Neural cell (in vitro differentiated cells): ENCODE measurements around the gene PDK2. TPM values are rescaled to one million over a fixed set of nuclear protein-coding genes. Genes with fewer than 3 reads are reported as not detected.

Source experiments
- H2AFZ ChIP-seq: fragments of 200-600, 300-800 bp; sonication (generic), shearing (Covaris generic); 2 replicates; pipeline ENCODE4 v1.6.0; 2014; ENCODE audit warnings: low read depth, mild to moderate bottlenecking, antibody characterized with exemption, low read length, moderate library complexity
- H3F3A ChIP-seq: fragments of 200-600 bp; shearing (Covaris generic); 2 replicates; pipeline ENCODE4 v1.6.1; 2016; ENCODE audit warnings: mild to moderate bottlenecking, moderate library complexity, mixed read lengths, antibody characterized with exemption, low read length; ENCODE audit not compliant: insufficient read depth, poor library complexity, severe bottlenecking
- H3K27ac ChIP-seq: fragments of 200-600, 300-800 bp; sonication (generic), shearing (Covaris generic); 2 replicates; pipeline ENCODE4 v1.5.1; 2014; ENCODE audit warnings: mild to moderate bottlenecking, low read length, moderate library complexity
- H3K27me3 ChIP-seq: fragments of 300-800, 200-600 bp; sonication (generic), shearing (Covaris generic); 2 replicates; pipeline ENCODE4 v1.6.0; 2014; ENCODE audit warnings: mild to moderate bottlenecking, low read depth, low read length, moderate library complexity; ENCODE audit not compliant: insufficient read depth
- H3K36me3 ChIP-seq: fragments of 300-800, 200-600 bp; sonication (generic), shearing (Covaris generic); 2 replicates; pipeline ENCODE4 v1.5.1; 2014; ENCODE audit warnings: mild to moderate bottlenecking, antibody characterized with exemption, low read length, moderate library complexity; ENCODE audit not compliant: insufficient read depth
- H3K4me2 ChIP-seq: fragments of 300-800, 200-600 bp; sonication (generic), shearing (Covaris generic); 2 replicates; pipeline ENCODE4 v1.6.0; 2014; ENCODE audit warnings: mild to moderate bottlenecking, low read length
- H3K4me3 ChIP-seq: fragments of 300-800, 200-600 bp; sonication (generic), shearing (Covaris generic); 2 replicates; pipeline ENCODE4 v1.5.1; 2014; ENCODE audit warnings: mild to moderate bottlenecking, low read length, moderate library complexity
- H3K79me2 ChIP-seq: fragments of 200-600 bp; shearing (Covaris generic); replicated peaks from 2 replicates; pipeline ENCODE4 v1.6.0; 2014; ENCODE audit warnings: mild to moderate bottlenecking, low read length, moderate library complexity; ENCODE audit not compliant: insufficient read depth
- H3K9ac ChIP-seq: fragments of 300-800, 200-600 bp; sonication (generic), shearing (Covaris generic); 2 replicates; pipeline ENCODE4 v1.6.1; 2016; ENCODE audit warnings: mild to moderate bottlenecking, low read length, mixed read lengths
- H3K9me2 ChIP-seq: fragments of 200-600 bp; shearing (Covaris generic); 2 replicates; pipeline ENCODE4 v1.6.1; 2016; ENCODE audit warnings: mild to moderate bottlenecking, low read length, mixed read lengths; ENCODE audit not compliant: insufficient read depth
- H3K9me3 ChIP-seq: fragments of 200-600, 300-800 bp; sonication (generic), shearing (Covaris generic); 2 replicates; pipeline ENCODE4 v1.6.1; 2016; ENCODE audit warnings: mild to moderate bottlenecking, mixed run types, low read length, moderate library complexity, mixed read lengths
- H4K20me1 ChIP-seq: fragments of 200-600 bp; shearing (Covaris generic); 2 replicates; pipeline ENCODE4 v1.6.1; 2016; ENCODE audit warnings: mild to moderate bottlenecking, mixed run types; ENCODE audit not compliant: insufficient read depth
- CTCF ChIP-seq: fragments of 450-650 bp; IDR thresholded peaks from 2 replicates; pipeline ENCODE4 v1.5.1; 2014; ENCODE audit warnings: antibody characterized with exemption, mild to moderate bottlenecking, moderate library complexity; ENCODE audit not compliant: poor library complexity, severe bottlenecking
- EP300 ChIP-seq: fragments of 450-650 bp; conservative IDR thresholded peaks from 2 replicates; pipeline ENCODE4 v1.6.1; 2014; ENCODE audit warnings: antibody characterized with exemption, mild to moderate bottlenecking, moderate library complexity; ENCODE audit not compliant: poor library complexity, severe bottlenecking
- EZH2 ChIP-seq: fragments of 200-600, 300-800 bp; shearing (Covaris generic), sonication (generic); IDR thresholded peaks from 2 replicates; pipeline ENCODE4 v1.6.1; 2014; ENCODE audit warnings: antibody characterized with exemption, low read length, borderline replicate concordance, mild to moderate bottlenecking; ENCODE audit not compliant: insufficient read depth, poor library complexity, severe bottlenecking
- MXI1 ChIP-seq: fragments of 450-650 bp; conservative IDR thresholded peaks from 2 replicates; pipeline ENCODE4 v1.6.1; 2014; ENCODE audit warnings: antibody characterized with exemption, mild to moderate bottlenecking; ENCODE audit not compliant: poor library complexity, severe bottlenecking
- POLR2AphosphoS5 ChIP-seq: IDR thresholded peaks from 2 replicates; pipeline ENCODE4 v1.6.1; 2012
- RAD21 ChIP-seq: fragments of 450-650 bp; conservative IDR thresholded peaks from 2 replicates; pipeline ENCODE4 v1.6.1; 2014; ENCODE audit warnings: antibody characterized with exemption, mild to moderate bottlenecking, moderate library complexity
- REST ChIP-seq: IDR thresholded peaks from 2 replicates; pipeline ENCODE4 v1.6.1; 2012; ENCODE audit warnings: borderline replicate concordance
- SMC3 ChIP-seq: fragments of 450-650 bp; conservative IDR thresholded peaks from 2 replicates; pipeline ENCODE4 v1.6.1; 2014; ENCODE audit warnings: antibody characterized with exemption, mild to moderate bottlenecking, moderate library complexity; ENCODE audit not compliant: poor library complexity
- TAF1 ChIP-seq: IDR thresholded peaks from 2 replicates; pipeline ENCODE4 v1.6.1; 2012; ENCODE audit warnings: low read depth
- polyA plus RNA-seq: library from polyadenylated mRNA; depleted of rRNA; stranded (reverse); fragments of >200 nt; gene quantifications from 2 replicates; pipeline ENCODE4 v1.2.3, GENCODE V29; 2014

Gene PDK2
- polyA plus RNA-seq, 1 donor from 2014 or later: 36.2 TPM

GRCh38 chr17:50139950-50140885 lies 45.1 kb downstream of the PDK2 start:
- Histone ChIP-seq H4K20me1 (no peaks in the 10 kb centered on the region), H3K27me3 (no peaks in the 10 kb centered on the region), H3K36me3 (peaks cover 14% of the 10 kb centered on the region), H3F3A (no peaks in the 10 kb centered on the region), H3K4me2 (no peak overlapping the region), H3K9me3 (no peaks in the 10 kb centered on the region), H2AFZ (no peak overlapping the region), H3K4me3 (no peak overlapping the region), H3K79me2 (no peaks in the 10 kb centered on the region), H3K27ac (no peak overlapping the region), H3K9me2 (no peaks in the 10 kb centered on the region), H3K9ac (no peak overlapping the region)
- peak; percentile 84 for TF ChIP-seq CTCF
- TF ChIP-seq SMC3: peak; percentile 74
- TF ChIP-seq RAD21: peak; percentile 60
- no peak for TF ChIP-seq EP300

- H4K20me1 ChIP-seq: peaks cover 8% of the 10 kb centered on the region
- H3K4me3 ChIP-seq: no peak overlapping the region
- H3K27me3 ChIP-seq: no peaks in the 10 kb centered on the region
- no peak overlapping the region for H3K4me2 ChIP-seq
- H3K79me2 ChIP-seq: peaks cover under 1% of the 10 kb centered on the region
- TF ChIP-seq MXI1 (no peak), EP300 (no peak), TAF1 (no peak), RAD21 (no peak), POLR2AphosphoS5 (no peak), EZH2 (no peak)
- no peak overlapping the region for H2AFZ ChIP-seq
- no peak overlapping the region for H3K27ac ChIP-seq
- no peaks in the 10 kb centered on the region for H3K9me2 ChIP-seq
- H3K9ac ChIP-seq: no peak overlapping the region
- H3K36me3 ChIP-seq: peaks cover 14% of the 10 kb centered on the region
- no peaks in the 10 kb centered on the region for H3K9me3 ChIP-seq
- no peaks in the 10 kb centered on the region for H3F3A ChIP-seq
Observed at GRCh38 chr17:50141026-50141744, 46.0 kb downstream of the PDK2 start.

- Histone ChIP-seq H4K20me1 (peaks cover 14% of the 10 kb centered on the region), H3K79me2 (peaks cover 6% of the 10 kb centered on the region)
Observed at GRCh38 chr17:50141745-50142110, 46.6 kb downstream of the PDK2 start.

More at GRCh38 chr17:50141745-50142110, 46.6 kb downstream of the PDK2 start:
- Histone ChIP-seq H3K9me3 (no peaks in the 10 kb centered on the region), H3K4me2 (no peak overlapping the region), H3K9me2 (no peaks in the 10 kb centered on the region), H3K27me3 (no peaks in the 10 kb centered on the region), H3K27ac (no peak overlapping the region), H3K9ac (no peak overlapping the region), H3K36me3 (peaks cover 14% of the 10 kb centered on the region), H3K4me3 (no peak overlapping the region), H2AFZ (no peak overlapping the region), H3F3A (no peaks in the 10 kb centered on the region)
- TF ChIP-seq TAF1 (no peak), POLR2AphosphoS5 (no peak), EZH2 (no peak), SMC3 (no peak), CTCF (no peak), REST (no peak), EP300 (no peak), MXI1 (no peak), RAD21 (no peak)
